ENCODE data around the gene FLG.
A peak's percentile ranks its signal among the peaks of the same experiment; 100 is the strongest.
"Not testable (repeated sequence)": the region's sequence is repeated elsewhere in the genome, so short reads cannot be mapped to it uniquely, and the experiment has no call there.

FLG gene

DNA sequence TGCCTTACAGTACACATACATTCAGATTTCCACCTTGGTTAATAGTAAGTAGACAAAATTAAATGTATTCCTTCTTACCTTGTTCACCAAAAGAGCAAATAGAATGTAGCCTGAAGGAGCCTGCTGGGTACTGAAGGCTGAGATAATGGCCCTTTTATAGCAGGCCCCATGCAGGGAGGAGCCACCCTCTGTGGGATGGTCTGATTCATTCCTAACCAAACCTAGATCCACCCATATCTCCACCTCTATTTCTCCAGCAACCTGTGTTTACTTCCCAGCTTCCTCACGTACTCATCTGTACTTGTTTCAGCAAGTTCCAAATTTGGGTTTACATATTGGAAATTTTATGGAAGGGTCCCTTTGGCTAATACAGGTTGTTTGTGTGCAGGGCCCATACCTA lies at the start of gene FLG:
Gene FLG, minus strand, starts transcription at position 129 of the 400 bp plus-strand sequence. CDS start 9,783 bp downstream, outside the sequence.
- DNase-seq: no peak

DNA sequence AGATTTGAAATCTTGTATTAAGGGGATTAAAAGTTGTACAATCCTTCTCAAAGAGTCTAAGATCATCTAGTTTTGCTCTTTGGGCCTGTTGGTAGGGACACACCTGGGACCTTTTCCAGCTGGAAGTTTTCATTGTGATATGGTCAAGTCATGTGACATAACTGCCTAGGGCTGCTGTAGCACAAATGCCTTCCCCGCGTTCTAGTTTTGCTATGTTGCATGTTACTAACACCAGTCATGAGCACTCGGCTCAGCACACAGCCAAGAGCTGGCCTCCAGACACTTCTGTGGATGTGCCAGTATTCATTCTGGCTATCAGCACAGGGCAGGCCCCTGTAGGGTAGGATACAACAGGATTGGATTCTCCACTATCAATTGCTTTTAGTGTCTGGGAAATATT lies 49.4 kb upstream of the FLG start:
- no peak for DNase-seq

DNA sequence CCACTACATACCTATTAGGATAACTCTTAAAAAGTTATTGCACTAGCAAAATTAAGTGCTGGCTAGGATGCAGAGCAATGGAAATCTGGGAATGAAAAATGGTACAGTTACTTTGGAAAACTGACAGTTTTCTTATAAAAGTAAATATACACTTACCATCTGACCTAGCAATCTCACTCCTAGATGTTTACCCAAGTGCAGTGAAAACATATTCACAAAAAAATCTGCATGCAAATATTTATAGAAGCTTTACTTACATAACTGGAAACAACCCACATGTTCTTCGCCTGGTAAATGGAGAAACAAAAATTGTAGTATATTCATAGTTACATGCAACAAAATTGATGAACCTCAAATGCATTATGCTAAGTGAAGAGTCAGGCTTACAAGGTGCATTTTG lies 47.6 kb upstream of the FLG start:
- no peak for DNase-seq

DNA sequence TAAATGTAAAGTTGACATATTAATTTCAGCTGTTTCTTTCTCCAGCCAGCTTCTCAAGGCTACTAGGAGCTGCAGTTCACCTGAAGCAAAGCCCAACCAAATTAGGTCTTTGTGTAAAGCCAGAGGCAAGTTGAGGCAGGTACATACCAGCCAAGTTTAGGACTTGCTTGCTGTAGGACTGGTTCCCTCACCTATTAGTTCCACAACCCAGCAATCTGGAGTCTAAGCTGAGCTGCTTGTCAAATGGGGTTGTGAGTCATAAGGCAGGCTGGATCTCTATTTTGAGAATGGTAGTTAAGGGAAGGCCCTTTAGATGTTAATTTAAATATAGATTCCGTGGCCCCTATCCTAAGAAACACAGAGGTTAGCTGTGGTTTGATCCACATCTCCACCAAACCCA lies 42.4 kb upstream of the FLG start:
- no peak for DNase-seq

DNA sequence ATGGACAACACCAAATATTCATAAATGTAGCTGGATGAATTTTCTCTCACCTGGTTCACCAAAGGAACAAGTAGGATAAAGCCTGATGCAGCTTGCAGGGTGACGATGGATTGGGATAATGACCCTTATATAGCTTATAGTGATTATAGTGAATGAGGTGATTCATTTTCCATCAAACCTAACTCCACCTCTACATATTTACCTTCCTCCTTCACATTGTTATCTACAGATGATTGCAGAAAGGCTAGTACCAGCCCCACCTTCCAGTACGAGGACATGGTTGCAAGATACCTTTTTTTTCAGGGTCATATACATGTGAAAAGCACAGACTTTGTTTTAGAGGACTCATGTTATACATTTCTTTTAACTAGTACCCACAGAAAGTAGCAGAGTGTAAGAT lies 34.9 kb upstream of the FLG start, which contains the start of gene FLG2:
Gene FLG2, minus strand, starts transcription at position 101 of the 400 bp plus-strand sequence. CDS start 1,122 bp downstream, outside the sequence.
- no peak for DNase-seq

DNA sequence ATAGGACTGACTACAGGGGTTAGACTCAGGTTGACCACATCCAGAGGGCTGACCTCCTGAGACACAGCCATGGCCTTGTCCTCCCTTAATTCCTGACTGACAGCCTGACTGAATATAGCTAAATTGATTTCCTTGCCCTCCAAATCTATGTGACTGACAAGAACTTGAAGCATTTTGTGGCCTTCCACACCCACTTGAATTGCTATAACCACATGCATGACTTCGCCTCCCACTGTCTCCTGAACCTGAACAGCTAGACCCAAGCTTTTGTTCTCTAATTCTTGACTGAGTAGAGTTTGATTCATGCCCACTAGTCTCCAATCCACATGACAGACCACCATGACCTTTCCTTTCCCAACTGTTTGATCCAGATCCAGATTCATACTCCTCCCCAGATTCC lies 31.7 kb upstream of the FLG start:
- no peak for DNase-seq

DNA sequence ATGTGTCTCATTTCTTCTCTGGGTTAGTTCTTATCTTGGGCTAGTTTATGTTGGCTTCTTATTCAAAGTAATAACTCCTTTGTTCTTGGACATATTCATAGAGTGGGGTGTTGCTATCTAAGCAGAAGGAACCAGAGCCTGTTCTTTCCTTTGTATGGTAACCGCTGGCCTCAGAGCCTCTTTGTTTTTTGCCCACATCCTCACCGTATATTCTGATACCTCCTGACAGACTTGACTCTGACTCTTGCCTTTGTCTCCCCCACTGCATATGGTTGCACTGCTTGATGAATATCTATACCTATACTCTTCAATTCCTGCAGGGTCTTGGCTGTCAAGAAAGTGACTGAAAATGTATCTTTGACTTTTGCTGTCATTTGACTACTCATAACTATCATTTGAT lies 24.6 kb upstream of the FLG start:
- DNase-seq: no peak

DNA sequence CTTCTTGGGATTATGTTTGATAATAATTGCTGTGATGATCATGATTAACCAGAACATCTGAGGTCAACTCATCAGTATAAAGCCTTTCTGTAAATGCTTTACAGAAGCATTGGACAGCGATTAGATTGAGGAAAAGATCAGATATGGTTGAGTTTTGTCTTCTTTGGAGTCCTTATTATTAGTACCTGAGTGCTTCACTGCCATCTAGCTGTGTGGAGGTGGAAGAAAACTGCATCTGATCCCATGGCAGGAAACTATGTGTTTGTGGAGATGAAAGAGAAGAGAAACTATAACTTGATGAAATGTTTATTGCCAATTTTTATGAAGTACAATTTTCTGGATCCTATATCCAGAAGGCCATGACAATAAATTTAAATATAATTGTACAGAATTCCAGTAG lies 23.4 kb upstream of the FLG start:
- no peak for DNase-seq

DNA sequence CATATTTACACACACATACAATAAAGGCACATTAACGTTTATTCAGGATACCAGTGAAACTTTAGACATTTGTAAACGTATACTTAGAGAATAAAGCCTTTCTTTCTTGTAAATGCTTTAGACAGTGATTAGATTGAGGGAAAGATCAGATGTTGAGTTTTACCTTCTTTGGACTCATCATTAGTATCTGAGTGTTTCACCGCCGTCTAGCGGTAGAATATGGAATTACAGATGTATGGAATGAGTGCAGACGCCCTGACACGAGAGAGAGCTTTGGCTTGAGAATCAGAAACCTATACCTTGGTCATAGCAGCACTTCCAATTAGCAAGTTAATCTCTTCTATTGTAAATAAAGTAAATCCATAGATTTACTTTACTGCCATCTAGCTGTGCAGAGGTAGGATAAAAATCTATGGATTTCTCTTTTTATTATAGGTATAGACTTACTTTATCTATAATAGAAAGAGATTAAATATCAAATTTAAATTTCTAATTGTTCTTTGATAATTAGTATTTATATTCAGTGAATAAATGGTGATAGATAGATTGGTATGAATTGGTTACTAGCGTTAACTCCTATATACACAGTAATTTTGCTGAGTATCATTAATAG lies 22.2 kb upstream of the FLG start:
- DNase-seq: peak; percentile 43

DNA sequence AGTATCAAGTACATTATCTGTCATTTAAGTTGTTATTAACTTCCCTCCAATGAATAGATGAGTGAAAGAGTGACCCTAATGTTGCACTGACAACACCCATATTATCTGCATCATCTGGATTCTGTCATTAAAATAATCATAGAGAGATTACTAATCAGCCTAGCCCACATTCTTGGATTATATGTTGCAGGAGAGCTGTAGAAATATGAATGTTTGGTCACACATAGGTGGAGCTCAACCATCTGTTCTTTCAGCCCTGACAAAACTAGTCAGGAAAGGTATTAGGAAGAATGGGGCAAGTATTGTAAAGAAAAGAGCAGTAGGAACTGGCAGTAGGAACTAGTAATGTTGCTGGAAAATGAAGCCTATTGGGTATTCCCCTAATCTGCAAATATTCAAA lies 19.4 kb upstream of the FLG start:
- no peak for DNase-seq

DNA sequence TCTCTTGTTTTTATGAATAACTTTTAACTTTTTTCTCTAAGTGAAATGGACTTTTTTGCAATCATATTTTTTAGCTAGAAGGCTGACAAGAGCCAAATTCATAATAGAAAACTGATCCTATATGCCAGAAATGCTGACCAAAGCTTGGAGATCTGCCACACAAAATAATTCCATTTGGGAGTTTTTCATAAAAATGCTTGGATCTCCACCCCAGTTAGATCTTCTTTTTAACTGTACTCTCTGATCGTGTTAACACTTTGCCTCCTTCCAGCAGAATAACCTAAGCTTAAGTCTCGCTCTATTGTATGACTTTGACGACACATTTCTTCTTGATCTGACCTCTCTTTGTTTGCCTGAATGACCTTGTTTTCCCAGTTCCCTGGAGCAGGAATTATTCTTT lies 18.0 kb upstream of the FLG start:
- no peak for DNase-seq

DNA sequence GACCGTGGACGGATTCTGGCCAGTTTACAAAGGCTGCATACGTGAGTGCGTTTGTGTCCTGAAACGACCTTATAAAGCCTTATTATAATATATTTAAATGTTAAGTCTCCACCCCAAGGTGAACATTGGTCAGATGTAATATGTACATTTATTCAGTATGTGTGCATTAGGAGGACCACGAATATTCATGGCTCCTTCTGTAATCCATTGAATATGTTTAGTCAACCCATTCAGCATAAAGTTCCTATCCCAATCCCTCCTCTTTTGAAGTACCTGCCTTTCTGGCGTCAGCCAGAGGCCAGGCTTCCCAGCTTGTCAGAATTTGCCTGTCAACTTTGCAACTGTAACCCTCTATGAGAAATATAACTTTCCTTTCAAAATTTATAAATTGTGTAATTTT lies 10.4 kb upstream of the FLG start:
- DNase-seq: no peak

DNA sequence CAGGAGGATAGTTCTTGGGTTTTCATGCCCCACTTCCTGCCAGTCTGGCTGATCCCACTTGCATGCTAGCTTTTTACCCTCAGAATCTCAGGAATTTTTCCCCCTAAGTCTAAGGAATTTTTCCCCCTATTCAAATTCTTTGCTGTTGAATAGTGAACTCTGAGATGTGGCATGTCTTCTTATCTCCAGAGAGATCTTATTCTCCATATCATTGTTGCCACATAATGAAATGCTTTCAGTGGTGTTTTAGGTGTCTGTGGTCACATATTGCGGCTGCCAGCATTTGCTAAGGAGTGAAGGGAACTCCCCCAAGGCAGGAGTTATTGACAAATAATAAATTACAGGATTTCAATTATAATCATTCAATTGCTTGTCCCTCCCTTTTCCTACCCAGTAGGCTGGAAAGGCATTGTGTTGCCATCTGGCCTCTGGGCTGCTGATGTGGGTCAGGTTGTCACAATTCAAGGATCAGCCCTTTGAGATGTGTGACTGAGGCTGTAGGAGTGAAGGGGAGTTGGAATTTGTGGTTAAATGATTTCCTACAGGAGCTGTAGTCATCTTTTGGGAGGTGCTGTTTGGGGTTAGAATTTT lies 3.9 kb upstream of the FLG start:
- no peak for DNase-seq

DNA sequence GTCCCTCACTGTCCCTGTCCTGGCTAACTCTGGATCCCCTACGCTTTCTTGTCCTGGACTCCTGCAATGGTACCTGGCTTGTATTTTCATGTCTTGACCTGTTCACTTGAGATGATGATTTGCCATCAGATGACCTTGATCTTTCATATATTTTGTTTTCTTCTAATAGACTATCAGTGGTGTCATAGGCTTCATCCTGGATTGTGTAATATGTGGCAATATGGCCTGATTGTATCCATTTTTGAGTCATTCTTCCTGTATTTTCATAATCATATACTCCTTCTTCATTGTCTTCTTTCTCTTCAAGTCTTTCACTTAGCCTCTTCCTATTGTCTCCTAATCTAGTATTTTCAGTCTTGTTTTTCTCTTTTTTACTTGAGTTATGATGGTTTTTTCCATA lies 11.1 kb downstream of the FLG start:
- DNase-seq: no peak

DNA sequence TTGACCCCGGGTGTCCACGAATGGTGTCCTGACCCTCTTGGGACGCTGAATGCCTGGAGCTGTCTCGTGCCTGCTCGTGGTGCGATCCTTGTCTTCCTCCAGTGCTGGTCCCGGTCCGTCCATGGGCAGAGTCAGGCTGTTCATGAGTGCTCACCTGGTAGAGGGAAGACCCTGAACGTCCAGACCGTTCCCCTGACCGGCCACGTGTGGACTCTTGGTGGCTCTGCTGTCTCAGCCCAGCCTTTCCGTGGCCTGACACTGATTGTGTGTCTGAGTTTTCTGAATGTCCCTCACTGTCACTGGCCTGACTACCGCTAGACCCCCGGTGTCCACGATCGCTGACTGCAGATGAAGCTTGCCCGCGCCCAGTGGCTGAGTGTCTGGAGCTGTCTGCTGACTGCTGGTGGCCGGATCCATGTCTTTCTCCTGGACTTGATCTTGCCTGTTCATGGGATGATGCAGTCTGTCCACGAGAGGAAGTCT lies 11.7 kb downstream of the FLG start:
- no peak for DNase-seq

DNA sequence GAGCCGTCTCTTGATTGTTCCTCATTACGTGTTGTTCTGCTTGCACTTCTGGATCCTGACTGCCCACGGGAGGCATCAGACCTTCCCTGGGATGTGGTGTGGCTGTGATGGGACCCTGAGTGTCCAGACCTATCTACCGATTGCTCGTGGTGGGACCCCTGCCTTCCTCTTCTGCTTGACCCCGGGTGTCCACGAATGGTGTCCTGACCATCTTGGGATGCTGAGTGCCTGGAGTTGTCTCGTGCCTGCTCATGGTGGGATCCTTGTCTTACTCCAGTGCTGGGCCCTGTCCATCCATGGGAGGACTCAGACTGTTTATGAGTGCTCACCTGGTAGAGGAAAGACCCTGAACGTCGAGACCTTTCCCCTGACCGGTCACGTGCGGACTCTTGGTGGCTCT lies 12.9 kb downstream of the FLG start:
- DNase-seq: not testable (repeated sequence)

DNA sequence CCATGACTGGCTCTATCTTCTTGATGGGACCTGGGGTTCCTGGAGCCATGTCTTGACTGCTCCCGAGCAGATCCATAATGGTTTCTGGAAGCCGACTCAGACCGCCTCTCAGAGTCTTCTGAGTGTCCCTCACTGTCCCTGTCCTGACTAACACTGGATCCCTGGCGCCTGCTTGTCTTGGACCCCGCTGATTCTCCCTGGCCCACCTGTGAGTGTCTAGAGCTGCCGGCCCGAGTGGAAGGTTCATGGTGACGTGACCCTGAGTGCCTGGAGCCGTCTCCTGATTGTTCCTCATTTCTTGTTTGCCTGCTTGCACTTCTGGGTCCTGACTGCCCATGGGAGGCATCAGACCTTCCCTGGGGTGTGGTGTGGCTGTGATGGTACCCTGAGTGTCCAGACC lies 15.1 kb downstream of the FLG start:
- no peak for DNase-seq

DNA sequence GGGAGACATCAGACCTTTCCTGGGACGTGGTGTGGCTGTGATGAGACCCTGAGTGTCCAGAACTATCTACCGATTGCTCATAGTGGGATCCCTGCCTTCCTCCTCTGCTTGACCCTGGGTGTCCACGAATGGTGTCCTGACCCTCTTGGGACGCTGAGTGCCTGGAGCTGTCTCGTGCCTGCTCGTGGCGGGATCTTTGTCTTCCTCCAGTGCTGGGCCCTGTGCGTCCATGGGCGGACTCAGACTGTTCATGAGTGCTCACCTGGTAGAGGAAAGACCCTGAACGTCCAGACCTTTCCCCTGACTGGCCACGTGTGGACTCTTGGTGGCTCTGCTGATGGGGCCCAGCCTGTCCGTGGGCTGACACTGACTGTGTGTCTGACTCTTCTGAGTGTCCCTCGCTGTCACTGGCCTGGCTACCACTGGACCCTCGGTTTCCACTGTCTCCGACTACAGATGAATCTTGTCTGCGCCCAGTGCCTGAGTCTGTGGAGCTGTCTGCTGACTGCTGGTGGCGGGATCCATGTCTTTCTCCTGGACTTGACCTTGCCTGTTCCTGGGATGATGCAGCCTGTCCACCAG lies 15.6 kb downstream of the FLG start:
- DNase-seq: not testable (repeated sequence)

DNA sequence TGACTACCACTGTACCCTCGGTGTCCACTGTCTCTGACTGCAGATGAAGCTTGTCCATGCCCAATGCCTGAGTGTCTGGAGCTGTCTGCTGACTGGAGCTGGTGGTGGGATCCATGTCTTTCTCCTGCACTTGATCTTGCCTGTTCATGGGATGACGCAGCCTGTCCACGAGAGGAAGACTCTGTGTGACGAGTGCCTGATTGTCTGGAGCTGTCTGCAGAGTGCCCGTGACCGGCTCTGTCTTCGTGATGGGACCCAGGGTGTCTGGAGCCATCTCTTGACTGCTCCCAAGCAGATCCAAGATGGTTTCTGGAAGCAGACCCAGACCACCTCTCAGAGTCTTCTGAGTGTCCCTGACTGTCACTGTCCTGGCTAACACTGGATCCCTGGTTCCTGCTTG lies 16.3 kb downstream of the FLG start:
- not testable (repeated sequence) for DNase-seq

DNA sequence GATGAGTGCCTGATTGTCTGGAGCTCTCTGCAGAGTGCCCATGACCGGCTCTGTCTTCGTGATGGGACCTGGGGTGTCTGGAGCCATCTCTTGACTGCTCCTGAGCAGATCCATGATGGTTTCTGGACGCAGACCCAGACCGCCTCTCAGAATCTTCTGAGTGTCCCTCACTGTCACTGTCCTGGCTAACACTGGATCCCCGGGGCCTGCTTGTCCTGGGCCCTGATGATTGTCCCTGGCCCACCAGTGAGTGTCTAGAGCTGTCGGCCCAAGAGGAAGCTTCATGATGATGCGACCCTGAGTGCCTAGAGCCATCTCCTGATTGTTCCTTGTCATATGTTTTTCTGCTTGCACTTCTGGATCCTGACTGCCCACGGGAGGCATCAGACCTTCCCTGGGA lies 17.1 kb downstream of the FLG start:
- not testable (repeated sequence) for DNase-seq

DNA sequence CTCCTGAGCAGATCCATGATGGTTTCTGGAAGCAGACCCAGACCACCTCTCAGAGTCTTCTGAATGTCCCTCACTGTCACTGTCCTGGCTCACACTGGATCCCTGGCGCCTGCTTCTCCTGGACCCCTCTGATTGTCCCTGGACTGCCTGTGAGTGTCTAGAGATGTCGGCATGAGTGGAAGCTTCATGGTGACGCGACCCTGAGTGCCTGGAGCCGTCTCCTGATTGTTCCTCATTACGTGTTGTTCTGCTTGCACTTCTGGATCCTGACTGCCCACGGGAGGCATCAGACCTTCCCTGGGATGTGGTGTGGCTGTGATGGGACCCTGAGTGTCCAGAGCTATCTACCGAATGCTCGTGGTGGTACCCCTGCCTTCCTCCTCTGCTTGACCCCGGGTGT lies 18.9 kb downstream of the FLG start:
- not testable (repeated sequence) for DNase-seq

DNA sequence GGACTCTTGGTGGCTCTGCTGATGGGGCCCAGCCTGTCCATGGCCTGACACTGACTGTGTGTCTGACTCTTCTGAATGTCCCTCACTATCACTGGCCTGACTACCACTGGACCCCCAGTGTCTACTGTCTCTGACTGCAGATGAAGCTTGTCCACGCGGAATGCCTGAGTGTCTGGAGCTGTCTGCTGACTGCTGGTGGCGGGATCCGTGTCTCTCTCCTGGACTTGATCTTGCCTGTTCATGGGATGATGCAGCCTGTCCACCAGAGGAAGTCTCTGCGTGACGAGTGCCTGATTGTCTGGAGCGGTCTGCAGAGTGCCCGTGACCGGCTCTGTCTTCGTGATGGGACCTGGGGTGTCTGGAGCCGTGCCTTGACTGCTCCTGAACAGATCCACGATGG lies 20.3 kb downstream of the FLG start:
- DNase-seq: not testable (repeated sequence)

DNA sequence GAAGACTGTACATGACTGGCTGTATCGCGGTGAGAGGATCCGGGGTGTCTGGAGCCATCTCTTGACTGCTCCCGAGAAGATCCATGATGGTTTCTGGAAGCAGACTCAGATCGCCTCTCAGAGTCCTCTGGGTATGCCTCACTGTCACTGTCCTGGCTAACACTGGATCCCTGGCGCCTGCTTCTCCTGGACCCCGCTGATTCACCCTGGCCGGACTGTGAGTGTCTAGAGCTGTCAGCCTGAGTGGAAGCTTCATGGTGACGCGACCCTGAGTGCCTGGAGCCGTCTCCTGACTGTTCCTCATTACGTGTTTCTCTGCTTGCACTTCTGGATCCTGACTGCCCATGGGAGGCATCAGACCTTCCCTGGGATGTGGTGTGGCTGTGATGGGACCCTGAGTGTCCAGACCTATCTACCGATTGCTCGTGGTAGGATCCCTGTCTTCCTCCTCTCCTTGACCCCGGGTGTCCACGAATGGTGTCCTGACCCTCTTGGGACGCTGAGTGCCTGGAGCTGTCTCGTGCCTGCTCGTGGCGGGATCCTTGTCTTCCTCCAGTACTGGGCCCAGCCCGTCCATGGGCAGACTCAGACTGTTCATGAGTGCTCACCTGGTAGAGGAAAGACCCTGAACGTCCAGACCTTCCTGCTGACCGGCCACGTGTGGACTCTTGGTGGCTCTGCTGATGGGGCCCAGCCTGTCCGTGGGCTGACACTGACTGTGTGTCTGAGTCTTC lies 21.7 kb downstream of the FLG start:
- DNase-seq: not testable (repeated sequence)

DNA sequence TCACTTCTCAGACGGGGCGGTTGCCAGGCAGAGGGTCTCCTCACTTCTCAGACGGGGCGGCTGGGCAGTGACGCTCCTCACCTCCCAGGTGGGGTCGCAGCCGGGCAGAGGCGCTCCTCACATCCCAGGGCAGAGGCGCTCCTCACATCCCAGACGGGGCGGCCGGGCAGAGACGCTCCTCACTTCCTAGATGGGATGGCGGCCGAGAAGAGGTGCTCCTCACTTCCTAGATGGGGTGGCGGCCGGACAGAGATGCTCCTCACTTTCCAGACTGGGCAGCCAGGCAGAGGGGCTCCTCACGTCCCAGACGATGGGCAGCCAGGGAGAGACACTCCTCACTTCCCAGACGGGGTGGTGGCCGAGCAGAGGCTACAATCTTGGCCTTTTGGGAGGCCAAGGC lies 68.6 kb downstream of the FLG start:
- DNase-seq: not testable (repeated sequence)

Data from NCI-H1105 treated with DMSO at 0.1 percent for 48 hours (cell line).